GM18507 (cell line): ENCODE results near the gene TFF2.

Source experiments
- DNase-seq: peaks from one replicate; pipeline ENCODE4 v3.0.0; 2011; ENCODE audit warnings: low read depth; ENCODE audit not compliant: insufficient read length; ENCODE audit errors: extremely low spot score
- FAIRE-seq: peaks from 2 replicates; lab custom pipeline; 2011; peaks lifted over from hg19 to GRCh38; lab: Jason Lieb, UNC

TFF2 gene

DNA sequence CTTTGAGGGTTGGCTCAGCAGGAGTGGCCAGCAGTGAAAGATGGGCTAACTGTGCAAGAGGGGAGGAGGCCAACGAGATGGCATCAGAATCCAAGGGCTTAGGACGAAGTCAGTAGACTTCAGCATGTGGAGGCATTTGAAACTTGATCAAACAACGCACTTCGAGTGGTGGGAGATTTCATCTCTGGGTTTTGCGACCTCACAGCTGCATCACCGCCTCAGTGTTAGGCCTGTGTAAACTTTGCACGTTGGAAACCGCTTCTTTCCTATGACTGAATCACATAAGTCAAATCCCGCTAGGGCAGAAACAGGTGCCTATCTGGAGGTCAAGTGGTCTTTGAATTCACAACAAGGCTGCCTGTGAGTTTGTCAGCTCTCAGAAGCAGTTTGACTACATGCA lies 53.4 kb downstream of the TFF2 start:
- FAIRE-seq = no peak
- DNase-seq = no peak

DNA sequence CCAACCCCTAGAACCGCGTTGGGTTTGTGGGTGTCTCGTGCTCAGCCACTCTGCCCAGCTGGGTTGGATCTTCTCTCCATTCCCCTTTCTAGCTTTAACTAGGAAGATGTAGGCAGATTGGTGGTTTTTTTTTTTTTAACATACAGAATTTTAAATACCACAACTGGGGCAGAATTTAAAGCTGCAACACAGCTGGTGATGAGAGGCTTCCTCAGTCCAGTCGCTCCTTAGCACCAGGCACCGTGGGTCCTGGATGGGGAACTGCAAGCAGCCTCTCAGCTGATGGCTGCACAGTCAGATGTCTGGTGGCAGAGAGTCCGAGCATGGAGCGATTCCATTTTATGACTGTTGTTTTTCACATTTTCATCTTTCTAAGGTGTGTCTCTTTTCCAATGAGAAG lies 54.3 kb downstream of the TFF2 start:
- DNase-seq (no peak), FAIRE-seq (no peak)
